SK-N-MC (cell line): Measurements from ENCODE around the gene SKOR1.

ENCODE experiments used
- EZH2 ChIP-seq: fragments of 200-600 bp; sonication (generic); IDR thresholded peaks from one replicate; pipeline ENCODE4 v1.6.1; 2017; ENCODE audit warnings: antibody characterized with exemption
- FOXP2 ChIP-seq: optimal IDR thresholded peaks from 2 replicates; pipeline ENCODE3; 2011; ENCODE audit warnings: mild to moderate bottlenecking, moderate library complexity; ENCODE audit not compliant: insufficient read depth; ENCODE audit errors: extremely low read length, control extremely low read depth
- POLR2AphosphoS5 ChIP-seq: IDR thresholded peaks from 2 replicates; pipeline ENCODE4 v1.6.1; 2012; ENCODE audit warnings: mild to moderate bottlenecking, low read depth, low read length, borderline replicate concordance

- TF ChIP-seq POLR2AphosphoS5 (no peak), EZH2 (no peak), FOXP2 (no peak)
Measured at GRCh38 chr15:67831363-67831762, 6.1 kb downstream of the SKOR1 start.
